GM12891 (cell line): ENCODE data around the gene CEBPB.
"Not testable (repeated sequence)": the region's sequence is repeated elsewhere in the genome, so short reads cannot be mapped to it uniquely, and the experiment has no call there.

Experiments
- PAX5 ChIP-seq: IDR thresholded peaks from 2 replicates; pipeline ENCODE4 v1.6.1; 2011; ENCODE audit warnings: low read length, moderate library complexity, mild to moderate bottlenecking; ENCODE audit not compliant: insufficient read depth, severe bottlenecking
- POLR2A ChIP-seq: IDR thresholded peaks from 2 replicates; pipeline ENCODE4 v1.6.1; 2011; ENCODE audit warnings: low read depth, low read length, control low read depth
- POLR2AphosphoS5 ChIP-seq: IDR thresholded peaks from 2 replicates; pipeline ENCODE4 v1.6.1; 2011; ENCODE audit warnings: low read depth, low read length, control low read depth
- SPI1 ChIP-seq: IDR thresholded peaks from 2 replicates; pipeline ENCODE4 v1.6.1; 2011; ENCODE audit warnings: low read depth, low read length, control low read depth
- TAF1 ChIP-seq: IDR thresholded peaks from 2 replicates; pipeline ENCODE4 v1.6.1; 2011; ENCODE audit warnings: low read depth, low read length, control low read depth

DNA sequence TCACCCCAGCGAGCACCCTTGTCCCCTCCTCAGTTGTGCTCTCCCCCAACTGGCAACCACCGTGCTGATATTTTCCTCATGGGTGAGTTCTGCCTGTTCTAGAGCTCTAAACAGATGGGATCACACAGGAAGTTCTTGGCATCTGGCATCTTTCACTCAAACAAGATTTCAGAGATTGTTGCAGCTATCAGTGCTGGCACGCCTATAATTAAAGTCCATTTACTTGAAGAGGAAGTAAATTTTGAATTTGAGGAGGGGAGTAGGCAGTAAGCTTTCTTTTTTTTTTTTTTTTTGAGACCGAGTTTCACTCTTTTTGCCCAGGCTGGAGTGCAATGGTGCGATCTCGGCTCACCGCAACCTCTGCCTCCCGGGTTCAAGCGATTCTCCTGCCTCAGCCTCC lies 12.0 kb upstream of the CEBPB start:
- TF ChIP-seq POLR2A, TAF1, POLR2AphosphoS5, SPI1, PAX5: not testable (repeated sequence)
